ENCODE measurements around the gene CALHM6. TPM values are rescaled to one million over a fixed set of nuclear protein-coding genes. Genes with fewer than 3 reads are reported as not detected.

Gene CALHM6
- total and polyA plus RNA-seq, 2 of the 13 experiments (the other 11 are each of a cell fraction or from before 2014, with no cell fraction given) = not detected

DNA sequence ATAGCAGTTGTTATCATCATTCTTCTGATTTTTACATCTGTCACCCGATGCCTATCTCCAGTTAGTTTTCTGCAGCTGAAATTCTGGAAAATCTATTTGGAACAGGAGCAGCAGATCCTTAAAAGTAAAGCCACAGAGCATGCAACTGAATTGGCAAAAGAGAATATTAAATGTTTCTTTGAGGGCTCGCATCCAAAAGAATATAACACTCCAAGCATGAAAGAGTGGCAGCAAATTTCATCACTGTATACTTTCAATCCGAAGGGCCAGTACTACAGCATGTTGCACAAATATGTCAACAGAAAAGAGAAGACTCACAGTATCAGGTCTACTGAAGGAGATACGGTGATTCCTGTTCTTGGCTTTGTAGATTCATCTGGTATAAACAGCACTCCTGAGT, 2.1 kb downstream of the CALHM6 start:
- intact Hi-C loops (cut with micrococcal nuclease; ENCODE audit: unreplicated experiment) (no loop called here), in situ Hi-C loops (cut with HindIII; ENCODE audit: extremely low pct_ligation_motif_present, low pct_unique_long_range_greater_than_20kb) (no loop called here)
- POLR2A ChIA-PET = no interaction called here
- no peak for TF ChIP-seq MYNN (CRISPR knock-in tag; IDR thresholded peaks at IDR 0.05; ENCODE audit: low read depth)
- no peak for TF ChIP-seq TBP (CRISPR knock-in tag; IDR thresholded peaks at IDR 0.05)
- TF ChIP-seq SRSF4 (IDR thresholded peaks at IDR 0.05; ENCODE audit: low read depth, low read length, poor library complexity, severe bottlenecking) = no peak
- TF ChIP-seq NKX3-1 (CRISPR knock-in tag; IDR thresholded peaks at IDR 0.05) = no peak
- no peak for TF ChIP-seq MTF1 (CRISPR knock-in tag; IDR thresholded peaks at IDR 0.05)
- TF ChIP-seq HNRNPH1 (optimal IDR thresholded peaks at IDR 0.05; ENCODE audit: low read depth, low read length) = no peak
- TF ChIP-seq, protein P1, sequence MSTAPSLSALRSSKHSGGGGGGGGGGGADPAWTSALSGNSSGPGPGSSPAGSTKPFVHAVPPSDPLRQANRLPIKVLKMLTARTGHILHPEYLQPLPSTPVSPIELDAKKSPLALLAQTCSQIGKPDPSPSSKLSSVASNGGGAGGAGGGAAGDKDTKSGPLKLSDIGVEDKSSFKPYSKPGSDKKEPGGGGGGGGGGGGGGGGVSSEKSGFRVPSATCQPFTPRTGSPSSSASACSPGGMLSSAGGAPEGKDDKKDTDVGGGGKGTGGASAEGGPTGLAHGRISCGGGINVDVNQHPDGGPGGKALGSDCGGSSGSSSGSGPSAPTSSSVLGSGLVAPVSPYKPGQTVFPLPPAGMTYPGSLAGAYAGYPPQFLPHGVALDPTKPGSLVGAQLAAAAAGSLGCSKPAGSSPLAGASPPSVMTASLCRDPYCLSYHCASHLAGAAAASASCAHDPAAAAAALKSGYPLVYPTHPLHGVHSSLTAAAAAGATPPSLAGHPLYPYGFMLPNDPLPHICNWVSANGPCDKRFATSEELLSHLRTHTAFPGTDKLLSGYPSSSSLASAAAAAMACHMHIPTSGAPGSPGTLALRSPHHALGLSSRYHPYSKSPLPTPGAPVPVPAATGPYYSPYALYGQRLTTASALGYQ (CRISPR knock-in tag; IDR thresholded peaks at IDR 0.05) = no peak
- TF ChIP-seq MAFK (conservative IDR thresholded peaks at IDR 0.05 in 1 of 2, IDR thresholded peaks at IDR 0.05 in 1 of 2; ENCODE audit: low read length in 2 of 2) = no peak
- TF ChIP-seq GABPA (IDR thresholded peaks at IDR 0.05; ENCODE audit: low read depth, low read length) = no peak
- no peak for TF ChIP-seq GABPA (CRISPR knock-in tag; IDR thresholded peaks at IDR 0.05; ENCODE audit: low read depth)
- no peak for TF ChIP-seq FOXJ3 (CRISPR knock-in tag; IDR thresholded peaks at IDR 0.05; ENCODE audit: borderline replicate concordance)
- TF ChIP-seq, protein P2, sequence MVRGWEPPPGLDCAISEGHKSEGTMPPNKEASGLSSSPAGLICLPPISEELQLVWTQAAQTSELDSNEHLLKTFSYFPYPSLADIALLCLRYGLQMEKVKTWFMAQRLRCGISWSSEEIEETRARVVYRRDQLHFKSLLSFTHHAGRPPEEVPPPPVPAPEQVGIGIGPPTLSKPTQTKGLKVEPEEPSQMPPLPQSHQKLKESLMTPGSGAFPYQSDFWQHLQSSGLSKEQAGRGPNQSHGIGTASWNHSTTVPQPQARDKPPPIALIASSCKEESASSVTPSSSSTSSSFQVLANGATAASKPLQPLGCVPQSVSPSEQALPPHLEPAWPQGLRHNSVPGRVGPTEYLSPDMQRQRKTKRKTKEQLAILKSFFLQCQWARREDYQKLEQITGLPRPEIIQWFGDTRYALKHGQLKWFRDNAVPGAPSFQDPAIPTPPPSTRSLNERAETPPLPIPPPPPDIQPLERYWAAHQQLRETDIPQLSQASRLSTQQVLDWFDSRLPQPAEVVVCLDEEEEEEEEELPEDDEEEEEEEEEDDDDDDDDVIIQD (CRISPR knock-in tag; IDR thresholded peaks at IDR 0.05; ENCODE audit: low read depth) = no peak
- no peak for TF ChIP-seq TEAD3 (CRISPR knock-in tag; optimal IDR thresholded peaks at IDR 0.05; ENCODE audit: borderline replicate concordance)
- TF ChIP-seq ZNF672 (CRISPR knock-in tag; IDR thresholded peaks at IDR 0.05) = no peak
- TF ChIP-seq, protein P3, sequence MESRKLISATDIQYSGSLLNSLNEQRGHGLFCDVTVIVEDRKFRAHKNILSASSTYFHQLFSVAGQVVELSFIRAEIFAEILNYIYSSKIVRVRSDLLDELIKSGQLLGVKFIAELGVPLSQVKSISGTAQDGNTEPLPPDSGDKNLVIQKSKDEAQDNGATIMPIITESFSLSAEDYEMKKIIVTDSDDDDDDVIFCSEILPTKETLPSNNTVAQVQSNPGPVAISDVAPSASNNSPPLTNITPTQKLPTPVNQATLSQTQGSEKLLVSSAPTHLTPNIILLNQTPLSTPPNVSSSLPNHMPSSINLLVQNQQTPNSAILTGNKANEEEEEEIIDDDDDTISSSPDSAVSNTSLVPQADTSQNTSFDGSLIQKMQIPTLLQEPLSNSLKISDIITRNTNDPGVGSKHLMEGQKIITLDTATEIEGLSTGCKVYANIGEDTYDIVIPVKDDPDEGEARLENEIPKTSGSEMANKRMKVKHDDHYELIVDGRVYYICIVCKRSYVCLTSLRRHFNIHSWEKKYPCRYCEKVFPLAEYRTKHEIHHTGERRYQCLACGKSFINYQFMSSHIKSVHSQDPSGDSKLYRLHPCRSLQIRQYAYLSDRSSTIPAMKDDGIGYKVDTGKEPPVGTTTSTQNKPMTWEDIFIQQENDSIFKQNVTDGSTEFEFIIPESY (CRISPR knock-in tag; IDR thresholded peaks at IDR 0.05) = no peak
- TF ChIP-seq, protein P4, sequence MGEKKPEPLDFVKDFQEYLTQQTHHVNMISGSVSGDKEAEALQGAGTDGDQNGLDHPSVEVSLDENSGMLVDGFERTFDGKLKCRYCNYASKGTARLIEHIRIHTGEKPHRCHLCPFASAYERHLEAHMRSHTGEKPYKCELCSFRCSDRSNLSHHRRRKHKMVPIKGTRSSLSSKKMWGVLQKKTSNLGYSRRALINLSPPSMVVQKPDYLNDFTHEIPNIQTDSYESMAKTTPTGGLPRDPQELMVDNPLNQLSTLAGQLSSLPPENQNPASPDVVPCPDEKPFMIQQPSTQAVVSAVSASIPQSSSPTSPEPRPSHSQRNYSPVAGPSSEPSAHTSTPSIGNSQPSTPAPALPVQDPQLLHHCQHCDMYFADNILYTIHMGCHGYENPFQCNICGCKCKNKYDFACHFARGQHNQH (CRISPR knock-in tag; IDR thresholded peaks at IDR 0.05) = no peak
- TF ChIP-seq, protein P5, sequence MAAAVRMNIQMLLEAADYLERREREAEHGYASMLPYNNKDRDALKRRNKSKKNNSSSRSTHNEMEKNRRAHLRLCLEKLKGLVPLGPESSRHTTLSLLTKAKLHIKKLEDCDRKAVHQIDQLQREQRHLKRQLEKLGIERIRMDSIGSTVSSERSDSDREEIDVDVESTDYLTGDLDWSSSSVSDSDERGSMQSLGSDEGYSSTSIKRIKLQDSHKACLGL (CRISPR knock-in tag; IDR thresholded peaks at IDR 0.05) = no peak
- TF ChIP-seq HIVEP1 (CRISPR knock-in tag; IDR thresholded peaks at IDR 0.05) = no peak
- no peak for TF ChIP-seq ZNF121 (CRISPR knock-in tag; IDR thresholded peaks at IDR 0.05)
- TF ChIP-seq HHEX (CRISPR knock-in tag; IDR thresholded peaks at IDR 0.05) = no peak
- no peak for TF ChIP-seq ZNF205 (CRISPR knock-in tag; IDR thresholded peaks at IDR 0.05)
- no peak overlapping the region for H3K4me2 ChIP-seq (ENCODE audit: low read depth, low read length)
- H3K4me1 ChIP-seq (ENCODE audit: insufficient read depth, low read length) = no peaks in the 10 kb centered on the region
- 12% methylated on average over 4 of the region's 4 CpGs for WGBS (ENCODE audit: low lambda C conversion rate)
- H3K4me3 ChIP-seq (replicated peaks in 1 of 3; ENCODE audit: insufficient read depth in 1 of 3, low read depth in 2 of 3, low read length in 3 of 3) = no peak overlapping the region
- H3K9ac ChIP-seq (ENCODE audit: insufficient read depth, low read depth, low read length) = no peak overlapping the region
- no peaks in the 10 kb centered on the region for H4K20me1 ChIP-seq (ENCODE audit: insufficient read depth, low read length)
- no TSS peak for BruUV-seq (replicated peaks)
- no peak overlapping the region for H2AFZ ChIP-seq (ENCODE audit: low read length)
- H3K27ac ChIP-seq (ENCODE audit: extremely low read length, insufficient read depth, low read length) = no peak overlapping the region
- peaks cover 0 to 23% of the 10 kb centered on the region in 2 experiments; a peak in 3 of 5 replicates for H3K27me3 ChIP-seq (ENCODE audit: control insufficient read depth in 1 of 2, insufficient read depth in 2 of 2, low read length in 2 of 2)
- ATAC-seq (no peak), DNase-seq (ENCODE audit: low spot score) (no peak), FAIRE-seq (no peak)
- CTCF ChIA-PET (ENCODE audit: low intra/inter-chr PET ratio, low total read pairs) = no interaction called here
- H3K79me2 ChIP-seq (ENCODE audit: insufficient read depth, low read length) = no peaks in the 10 kb centered on the region
- H3K36me3 ChIP-seq (replicated peaks in 1 of 2; ENCODE audit: control insufficient read depth in 1 of 2, insufficient read depth in 2 of 2, low read length in 2 of 2) = no peaks in the 10 kb centered on the region
- H3K9me3 ChIP-seq (ENCODE audit: low read length) = no peaks in the 10 kb centered on the region

Measured in HepG2 (cell line).